ENCODE results near the gene HTRA3.

HTRA3 gene

GRCh38 chr4:8239661-8240060, 29.9 kb upstream of the HTRA3 start:
- no peak for TF ChIP-seq CTCF (conservative IDR thresholded peaks at IDR 0.05)
- H3K27ac ChIP-seq, result no peak overlapping the region

GRCh38 chr4:8240211-8241041, 29.1 kb upstream of the HTRA3 start:
- TF ChIP-seq CTCF (conservative IDR thresholded peaks at IDR 0.05), result no peak
- no peak overlapping the region for H3K27ac ChIP-seq

- no peak for TF ChIP-seq CTCF (conservative IDR thresholded peaks at IDR 0.05)
- no peak overlapping the region for H3K27ac ChIP-seq
Observed at GRCh38 chr4:8241211-8241779, 28.3 kb upstream of the HTRA3 start.

- no peak overlapping the region; the same call in 1 of the 2 replicates for H3K27ac ChIP-seq
- peak; percentile 95 for TF ChIP-seq CTCF (conservative IDR thresholded peaks at IDR 0.05)
Observed at GRCh38 chr4:8241895-8242696, 27.5 kb upstream of the HTRA3 start.

GRCh38 chr4:8242782-8243560, 26.6 kb upstream of the HTRA3 start:
- H3K27ac ChIP-seq, result no peak overlapping the region; the same call in 1 of the 2 replicates

GRCh38 chr4:8244001-8244757, 25.4 kb upstream of the HTRA3 start:
- no peak for TF ChIP-seq CTCF (conservative IDR thresholded peaks at IDR 0.05)
- no peak overlapping the region for H3K27ac ChIP-seq

More at GRCh38 chr4:8242782-8243560, 26.6 kb upstream of the HTRA3 start:
- no peak for TF ChIP-seq CTCF (conservative IDR thresholded peaks at IDR 0.05)

Measured in VCaP (cell line).